Muscle of leg (tissue), 9 donors: ENCODE data around the gene EGR2. TPM values are rescaled to one million over a fixed set of nuclear protein-coding genes. Genes with fewer than 3 reads are reported as not detected.

ENCODE experiments used
- polyA plus RNA-seq, 8 donors: library from polyadenylated mRNA; unstranded; fragments of 120-200 nt; gene quantifications; one replicate each; pipeline versions ENCODE4 v1.2.1 to v1.2.3, GENCODE V29; 2013; ENCODE audit warnings: inconsistent platforms in 1 of 8, low replicate concordance in 1 of 8; ENCODE audit not compliant: insufficient read length in 8 of 8, insufficient read depth in 1 of 8
- total RNA-seq: library from RNA; stranded (reverse); fragments of 120-200 nt; gene quantifications from one replicate; pipeline ENCODE4 v1.2.4, GENCODE V29; 2013

EGR2 gene
- total and polyA plus RNA-seq, 9 donors = 1.5 to 8.1 (median 3.4) TPM

Other genes starting within 250 kb of the EGR2 start
- 16.6 TPM for gene ADO, start 11.6 kb downstream of the EGR2 start, total RNA-seq
- 10 to 100 TPM; 14.3 to 19.5 (median 17.1) TPM for gene ADO, start 11.6 kb downstream of the EGR2 start, polyA plus RNA-seq